Stomach (tissue), 4 donors: ENCODE measurements around the gene PDE4D.

ENCODE experiments used
- EP300 ChIP-seq: sonication (generic); formaldehyde crosslinking; IDR thresholded peaks from one replicate; pipeline ENCODE4 v1.6.1; 2017; ENCODE audit warnings: antibody characterized with exemption
- POLR2A ChIP-seq, 4 donors: fragments of 450-650 bp; IDR thresholded peaks; one replicate each; pipeline ENCODE4 v1.6.1; 2016; ENCODE audit warnings: antibody characterized with exemption in 4 of 4, control low read depth in 2 of 4, mild to moderate bottlenecking in 1 of 4, moderate library complexity in 1 of 4
- TF ChIP-seq, protein P1 (sequence below), 7 experiments: fragments of 450-650 bp in 4 of 7; fragments of 200-600 bp in 3 of 7; sonication (generic) in 3 of 7; IDR thresholded peaks; one replicate each; pipeline ENCODE4 v1.5.1; 2016 to 2019; ENCODE audit warnings: antibody characterized with exemption in 7 of 7, control low read depth in 2 of 7, mild to moderate bottlenecking in 1 of 7

- TF ChIP-seq, protein P1, sequence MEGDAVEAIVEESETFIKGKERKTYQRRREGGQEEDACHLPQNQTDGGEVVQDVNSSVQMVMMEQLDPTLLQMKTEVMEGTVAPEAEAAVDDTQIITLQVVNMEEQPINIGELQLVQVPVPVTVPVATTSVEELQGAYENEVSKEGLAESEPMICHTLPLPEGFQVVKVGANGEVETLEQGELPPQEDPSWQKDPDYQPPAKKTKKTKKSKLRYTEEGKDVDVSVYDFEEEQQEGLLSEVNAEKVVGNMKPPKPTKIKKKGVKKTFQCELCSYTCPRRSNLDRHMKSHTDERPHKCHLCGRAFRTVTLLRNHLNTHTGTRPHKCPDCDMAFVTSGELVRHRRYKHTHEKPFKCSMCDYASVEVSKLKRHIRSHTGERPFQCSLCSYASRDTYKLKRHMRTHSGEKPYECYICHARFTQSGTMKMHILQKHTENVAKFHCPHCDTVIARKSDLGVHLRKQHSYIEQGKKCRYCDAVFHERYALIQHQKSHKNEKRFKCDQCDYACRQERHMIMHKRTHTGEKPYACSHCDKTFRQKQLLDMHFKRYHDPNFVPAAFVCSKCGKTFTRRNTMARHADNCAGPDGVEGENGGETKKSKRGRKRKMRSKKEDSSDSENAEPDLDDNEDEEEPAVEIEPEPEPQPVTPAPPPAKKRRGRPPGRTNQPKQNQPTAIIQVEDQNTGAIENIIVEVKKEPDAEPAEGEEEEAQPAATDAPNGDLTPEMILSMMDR (IDR thresholded peaks at IDR 0.05) = no peak
- TF ChIP-seq POLR2A (IDR thresholded peaks at IDR 0.05) (no peak), EP300 (no peak)
These were observed 316.0 kb downstream of the PDE4D start for GRCh38 chr5:59577485-59577884.
